Upper lobe of right lung (tissue), 1 donor: ENCODE results near the gene DEGS2. TPM values are rescaled to one million over a fixed set of nuclear protein-coding genes. Genes with fewer than 3 reads are reported as not detected.
A peak's percentile ranks its signal among the peaks of the same experiment; 100 is the strongest.

Experiments
- ATAC-seq: fragments of 200-7000 bp; cut with Tn5 transposase; one replicate; pipeline ENCODE4 v1.9.1; 2020; ENCODE audit warnings: mild to moderate bottlenecking, moderate library complexity
- DNase-seq: peaks from one replicate; pipeline ENCODE4 v3.0.0-alpha.2; 2020
- H3K27ac ChIP-seq: fragments of 200-600 bp; one replicate; pipeline ENCODE4 v1.8.0; 2022
- H3K27me3 ChIP-seq: fragments of 200-600 bp; one replicate; pipeline ENCODE4 v1.8.0; 2022; ENCODE audit warnings: mild to moderate bottlenecking
- H3K36me3 ChIP-seq: fragments of 200-600 bp; one replicate; pipeline ENCODE4 v1.8.0; 2022
- H3K4me1 ChIP-seq: fragments of 200-600 bp; one replicate; pipeline ENCODE4 v1.8.0; 2022
- H3K4me3 ChIP-seq: fragments of 200-600 bp; one replicate; pipeline ENCODE4 v1.8.0; 2022; ENCODE audit warnings: mild to moderate bottlenecking
- H3K9me3 ChIP-seq: fragments of 200-600 bp; one replicate; pipeline ENCODE4 v1.8.0; 2022
- intact Hi-C: fragments of 100-400 bp; cut with DNase I; formaldehyde crosslinking; loops from one replicate; pipeline ENCODE4 v1.11.0; 2022
- total RNA-seq: library from RNA; stranded (reverse); fragmentation: NEBNext Ultra II Directional; extraction: Animal tissue kit (Norgen Biotek cat#: 25700); gene quantifications from one replicate; pipeline ENCODE4 v1.2.1, GENCODE V29; 2021
- TF ChIP-seq, protein P1 (sequence below): fragments of 200-600 bp; IDR thresholded peaks from one replicate; pipeline ENCODE4 v1.8.0; 2022; ENCODE audit warnings: antibody characterized with exemption
- donor health status: DM: no; HTN: yes; CAD: no; lungs with severe emphysema.

The DEGS2 gene
- total RNA-seq, 1 donor from 2014 or later: 1.7 TPM

DNA sequence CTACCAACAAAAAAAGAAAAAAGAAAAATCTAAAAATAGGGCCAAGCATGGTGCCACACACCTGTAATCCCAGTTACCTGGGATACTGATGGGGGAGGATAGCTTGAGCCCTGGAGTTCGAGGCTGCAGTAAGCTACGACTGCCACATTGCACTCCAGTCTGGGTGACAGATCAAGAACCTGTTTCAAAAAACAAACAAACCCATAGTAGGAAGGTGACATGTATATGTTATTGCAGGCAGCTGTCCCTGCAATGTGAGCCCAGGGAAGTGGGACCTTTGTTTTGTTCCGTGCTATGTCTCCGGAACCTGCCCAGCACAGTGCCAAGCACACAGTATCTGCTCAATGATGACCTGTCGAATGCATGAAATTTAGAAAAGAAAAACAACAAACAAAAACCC is 42.3 kb upstream of the DEGS2 start:
- no peak for DNase-seq
- TF ChIP-seq, protein P1, sequence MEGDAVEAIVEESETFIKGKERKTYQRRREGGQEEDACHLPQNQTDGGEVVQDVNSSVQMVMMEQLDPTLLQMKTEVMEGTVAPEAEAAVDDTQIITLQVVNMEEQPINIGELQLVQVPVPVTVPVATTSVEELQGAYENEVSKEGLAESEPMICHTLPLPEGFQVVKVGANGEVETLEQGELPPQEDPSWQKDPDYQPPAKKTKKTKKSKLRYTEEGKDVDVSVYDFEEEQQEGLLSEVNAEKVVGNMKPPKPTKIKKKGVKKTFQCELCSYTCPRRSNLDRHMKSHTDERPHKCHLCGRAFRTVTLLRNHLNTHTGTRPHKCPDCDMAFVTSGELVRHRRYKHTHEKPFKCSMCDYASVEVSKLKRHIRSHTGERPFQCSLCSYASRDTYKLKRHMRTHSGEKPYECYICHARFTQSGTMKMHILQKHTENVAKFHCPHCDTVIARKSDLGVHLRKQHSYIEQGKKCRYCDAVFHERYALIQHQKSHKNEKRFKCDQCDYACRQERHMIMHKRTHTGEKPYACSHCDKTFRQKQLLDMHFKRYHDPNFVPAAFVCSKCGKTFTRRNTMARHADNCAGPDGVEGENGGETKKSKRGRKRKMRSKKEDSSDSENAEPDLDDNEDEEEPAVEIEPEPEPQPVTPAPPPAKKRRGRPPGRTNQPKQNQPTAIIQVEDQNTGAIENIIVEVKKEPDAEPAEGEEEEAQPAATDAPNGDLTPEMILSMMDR: no peak

DNA sequence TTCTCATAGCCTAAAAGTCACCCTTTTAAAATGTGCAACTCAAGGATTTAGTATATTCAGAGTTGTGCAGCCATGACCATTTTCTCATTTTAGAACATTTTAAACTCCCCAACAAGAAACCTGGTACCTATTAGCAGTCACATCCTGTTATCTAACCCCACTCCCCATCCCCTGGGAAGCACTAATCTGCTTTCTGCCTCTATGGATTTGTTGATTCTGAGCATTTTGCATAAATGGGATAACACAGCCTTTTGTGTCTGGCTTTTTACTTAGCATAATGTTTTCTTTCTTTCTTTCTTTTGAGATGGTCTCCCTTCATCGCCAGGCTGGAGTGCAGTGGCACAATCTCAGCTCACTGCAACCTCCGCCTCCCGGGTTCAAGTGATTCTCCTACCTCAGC is 40.9 kb upstream of the DEGS2 start:
- intact Hi-C loops: no loop called here
- Histone ChIP-seq H3K4me1 (no peaks in the 10 kb centered on the region), H3K27ac (no peak overlapping the region), H3K27me3 (no peaks in the 10 kb centered on the region), H3K9me3 (no peaks in the 10 kb centered on the region), H3K36me3 (no peaks in the 10 kb centered on the region), H3K4me3 (no peak overlapping the region)
- TF ChIP-seq, protein P1: no peak
- no peak for DNase-seq
- ATAC-seq: no peak

More for the DNA sequence above, 42.3 kb upstream of the DEGS2 start:
- Histone ChIP-seq H3K4me3 (no peak overlapping the region), H3K4me1 (no peaks in the 10 kb centered on the region), H3K36me3 (no peaks in the 10 kb centered on the region), H3K27me3 (no peaks in the 10 kb centered on the region), H3K9me3 (no peaks in the 10 kb centered on the region), H3K27ac (no peak overlapping the region)
- no peak for ATAC-seq
- intact Hi-C loops: no loop called here

DNA sequence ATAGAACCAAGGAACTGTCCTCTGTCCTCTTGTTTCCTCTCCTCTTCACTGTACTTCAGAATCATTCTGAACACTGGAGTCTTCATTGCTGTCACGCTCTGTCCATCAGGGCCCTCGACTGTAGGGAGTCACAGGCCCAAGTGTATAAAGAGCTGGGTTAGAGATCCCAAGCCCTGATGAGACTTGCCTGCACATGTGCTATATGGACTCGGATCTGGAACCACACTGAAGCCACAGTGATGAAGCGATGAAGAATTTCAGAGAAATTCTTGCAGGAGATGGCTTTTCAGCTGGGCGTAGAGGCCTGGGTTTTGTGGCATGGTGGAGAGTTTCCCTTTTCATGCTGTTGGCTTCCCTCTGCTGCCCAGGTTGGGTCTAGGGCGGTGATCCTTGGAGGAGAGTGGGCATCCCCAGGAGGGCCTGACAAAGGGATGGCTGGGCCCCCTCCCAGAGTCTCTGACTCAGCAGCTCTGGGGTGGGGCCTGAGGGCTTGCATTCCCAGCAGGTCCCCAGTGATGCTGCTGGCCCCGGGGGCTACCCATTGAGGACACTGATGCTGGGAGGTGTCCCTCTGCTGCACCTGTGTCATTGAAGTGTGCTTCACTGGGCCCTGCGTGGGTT is 39.9 kb upstream of the DEGS2 start:
- TF ChIP-seq, protein P1: no peak
- no peaks in the 10 kb centered on the region for H3K9me3 ChIP-seq
- H3K36me3 ChIP-seq: no peaks in the 10 kb centered on the region
- H3K4me1 ChIP-seq: no peaks in the 10 kb centered on the region
- H3K4me3 ChIP-seq: no peak overlapping the region
- no peaks in the 10 kb centered on the region for H3K27me3 ChIP-seq
- no peak for ATAC-seq
- no peak overlapping the region for H3K27ac ChIP-seq
- intact Hi-C loops: no loop called here
- DNase-seq: no peak

DNA sequence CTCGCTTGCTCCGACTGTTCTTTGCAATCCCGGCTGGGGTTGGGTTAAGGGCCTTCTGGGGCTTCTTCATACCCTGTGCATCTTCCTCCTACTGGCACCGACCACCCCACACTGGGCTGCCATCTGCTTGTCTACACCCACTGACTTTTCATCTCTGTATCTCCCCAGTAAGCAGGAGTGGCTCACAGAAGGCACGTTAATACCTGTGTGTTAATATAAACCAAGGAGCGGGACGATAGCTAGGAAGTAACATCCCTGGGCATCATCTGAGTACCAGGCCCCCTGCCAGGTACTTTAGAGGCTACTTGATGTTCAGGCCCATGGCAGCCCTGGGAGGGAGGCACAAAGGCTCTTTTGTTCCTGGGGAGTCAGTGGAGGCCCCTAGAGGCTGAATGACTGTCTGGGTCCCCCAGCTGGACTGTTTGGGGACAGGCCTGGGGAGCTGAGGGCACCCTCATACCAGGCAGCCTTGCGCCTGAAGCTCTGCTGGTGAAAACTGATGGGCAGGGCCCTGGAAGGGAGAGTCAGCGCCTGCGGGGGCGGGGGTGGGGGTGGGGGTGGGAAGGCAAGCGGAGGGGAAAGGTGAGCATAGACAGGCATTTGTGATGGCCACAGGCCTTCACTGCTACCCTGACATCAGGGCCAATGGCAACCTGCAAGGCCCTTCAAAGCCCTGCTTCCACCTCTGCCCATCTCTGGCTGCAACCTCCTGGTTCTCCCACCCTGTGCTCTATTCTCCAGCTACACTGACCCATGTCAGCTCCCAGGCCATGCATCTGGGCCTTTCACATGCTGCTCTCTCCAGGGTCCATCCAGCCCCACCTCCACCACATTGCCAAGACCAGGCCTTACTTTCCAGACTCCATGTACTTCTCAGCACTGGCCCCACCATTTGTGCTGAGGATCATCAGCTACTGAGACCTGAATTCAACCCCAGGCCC is 34.2 kb upstream of the DEGS2 start:
- TF ChIP-seq, protein P1: no peak
- ATAC-seq: no peak
- peak overlapping the region; percentile 52 for H3K4me3 ChIP-seq

DNA sequence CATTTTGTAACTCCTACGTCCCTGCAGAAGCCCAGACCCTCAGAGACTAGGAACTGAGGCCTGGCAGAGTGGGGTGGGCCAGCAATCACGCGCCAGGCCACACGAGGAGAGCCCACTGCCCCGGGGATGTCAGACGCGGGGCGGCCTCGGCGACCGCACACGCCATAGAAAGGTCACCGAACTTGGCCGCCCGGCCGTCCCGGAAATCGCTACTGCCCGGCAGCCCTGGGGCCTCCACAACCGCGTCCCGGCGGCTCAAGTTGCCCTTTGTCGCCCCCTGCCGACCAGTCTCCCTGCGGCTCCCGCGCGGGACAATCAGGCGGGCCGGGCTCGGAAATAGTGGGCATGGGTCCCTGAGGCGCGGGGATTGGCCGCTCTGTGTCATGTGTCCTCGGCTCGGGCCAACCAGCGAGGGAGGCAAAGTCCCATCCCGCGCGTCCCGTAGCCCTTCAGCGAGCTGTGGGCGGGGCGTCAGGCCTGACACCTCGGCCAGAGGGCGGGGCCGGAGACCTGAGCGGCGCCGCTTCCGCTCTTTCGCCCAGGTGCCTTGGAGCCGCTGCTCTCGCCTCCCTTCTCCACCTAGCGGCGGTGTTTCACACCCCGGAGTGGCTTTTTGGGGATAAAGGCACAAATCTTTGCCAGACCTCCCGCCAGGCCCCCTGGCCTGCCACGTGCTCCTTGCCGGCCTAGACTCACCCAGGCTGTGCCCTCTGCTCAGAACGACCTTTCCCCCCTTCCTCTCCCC is 33.4 kb upstream of the DEGS2 start:
- DNase-seq: peak; percentile 100
- Histone ChIP-seq H3K27me3 (no peaks in the 10 kb centered on the region), H3K9me3 (no peaks in the 10 kb centered on the region), H3K4me3 (peak overlapping the region; percentile 52), H3K27ac (peak overlapping the region; percentile 96), H3K36me3 (no peaks in the 10 kb centered on the region), H3K4me1 (peaks cover 17% of the 10 kb centered on the region)
- TF ChIP-seq, protein P1: peak; percentile 91
- intact Hi-C loops: loop anchor here (5.0 kb wide), 1 partner anchor 211 kb away; no protein-coding TSS in a partner anchor
- ATAC-seq: peak; percentile 99

More for the DNA sequence above, 34.2 kb upstream of the DEGS2 start:
- Histone ChIP-seq H3K27ac (peak overlapping the region; percentile 96), H3K27me3 (no peaks in the 10 kb centered on the region), H3K9me3 (no peaks in the 10 kb centered on the region), H3K36me3 (no peaks in the 10 kb centered on the region), H3K4me1 (peaks cover 17% of the 10 kb centered on the region)
- no peak for DNase-seq
- intact Hi-C loops: loop anchor here (5.0 kb wide), 1 partner anchor 211 kb away; no protein-coding TSS in a partner anchor
